Natural killer cell (primary cell): ENCODE data around the gene MN1. TPM values are rescaled to one million over a fixed set of nuclear protein-coding genes. Genes with fewer than 3 reads are reported as not detected.

ENCODE experiments used
- ATAC-seq, 3 donors: fragments of 150-1000 bp in 2 of 3; fragments of 200-7000 bp in 1 of 3; cut with Tn5 transposase; 1 replicate in 1 of 3; 2 replicates in 2 of 3; pipeline ENCODE4 v1.10.0; 2021; ENCODE audit warnings: mild to moderate bottlenecking in 2 of 3, moderate library complexity in 2 of 3
- DNase-seq, 2 donors: peaks; one replicate each; pipeline versions ENCODE4 v3.0.0 to v3.0.0-alpha.2; 2013 to 2021; ENCODE audit warnings: mixed read lengths in 1 of 2
- H3K27ac ChIP-seq: one replicate; pipeline ENCODE4 v1.5.1; 2013; ENCODE audit warnings: mild to moderate bottlenecking, low read length
- H3K27me3 ChIP-seq: one replicate; pipeline ENCODE4 v1.6.1; 2013; ENCODE audit warnings: low read length; ENCODE audit not compliant: control insufficient read depth, insufficient read depth
- H3K36me3 ChIP-seq: one replicate; pipeline ENCODE4 v1.6.1; 2013; ENCODE audit warnings: low read length; ENCODE audit not compliant: control insufficient read depth, insufficient read depth
- H3K4me1 ChIP-seq: one replicate; pipeline ENCODE4 v1.6.1; 2013; ENCODE audit warnings: low read length; ENCODE audit not compliant: control insufficient read depth, insufficient read depth
- H3K4me3 ChIP-seq: one replicate; pipeline ENCODE4 v1.5.1; 2013; ENCODE audit warnings: low read length
- H3K9me3 ChIP-seq: one replicate; pipeline ENCODE4 v1.6.1; 2013; ENCODE audit warnings: low read length; ENCODE audit not compliant: control insufficient read depth, insufficient read depth
- H3K27ac Mint-ChIP-seq, 2 donors: one replicate each; pipeline ENCODE4 v1.8.0; 2022; ENCODE audit warnings: mild to moderate bottlenecking in 2 of 2, mixed read lengths in 2 of 2, moderate library complexity in 1 of 2
- H3K27me3 Mint-ChIP-seq, 2 donors: one replicate each; pipeline ENCODE4 v1.8.0; 2022; ENCODE audit warnings: low read depth in 2 of 2, mixed read lengths in 2 of 2
- H3K36me3 Mint-ChIP-seq: one replicate; pipeline ENCODE4 v1.8.0; 2022; ENCODE audit warnings: mixed read lengths
- H3K4me1 Mint-ChIP-seq, 2 donors: one replicate each; pipeline ENCODE4 v1.8.0; 2022; ENCODE audit warnings: mixed read lengths in 2 of 2
- H3K4me3 Mint-ChIP-seq: one replicate; pipeline ENCODE4 v1.8.0; 2022; ENCODE audit warnings: mild to moderate bottlenecking, moderate library complexity, mixed read lengths
- H3K9me3 Mint-ChIP-seq, 2 donors: one replicate each; pipeline ENCODE4 v1.8.0; 2022; ENCODE audit warnings: mixed read lengths in 2 of 2
- CTCF ChIP-seq: fragments of 200-600 bp; IDR thresholded peaks from one replicate; pipeline ENCODE4 v1.8.0; 2022; ENCODE audit warnings: antibody characterized with exemption
- WGBS: methylation state at CpG from one replicate; pipeline ENCODE4 v1.1.7; 2013; ENCODE audit warnings: missing lambda C conversion rate; ENCODE audit not compliant: insufficient coverage; 5-methylcytosine and 5-hydroxymethylcytosine counted together
- intact Hi-C: fragments of 100-400 bp; cut with micrococcal nuclease; formaldehyde crosslinking; loops from one replicate; pipeline ENCODE4 v1.14.2; 2022
- total RNA-seq, 4 donors: library from RNA; stranded (reverse); fragments of 120-200 nt in 1 of 4; gene quantifications; one replicate each; pipeline versions ENCODE4 v1.2.3 to v1.2.4, GENCODE V29; 2013 to 2022

Gene MN1
- total RNA-seq, 3 donors from 2014 or later (not counting 1 experiment from before 2014, with no cell fraction given), result 0.39 to 0.83 (median 0.82) TPM

DNA sequence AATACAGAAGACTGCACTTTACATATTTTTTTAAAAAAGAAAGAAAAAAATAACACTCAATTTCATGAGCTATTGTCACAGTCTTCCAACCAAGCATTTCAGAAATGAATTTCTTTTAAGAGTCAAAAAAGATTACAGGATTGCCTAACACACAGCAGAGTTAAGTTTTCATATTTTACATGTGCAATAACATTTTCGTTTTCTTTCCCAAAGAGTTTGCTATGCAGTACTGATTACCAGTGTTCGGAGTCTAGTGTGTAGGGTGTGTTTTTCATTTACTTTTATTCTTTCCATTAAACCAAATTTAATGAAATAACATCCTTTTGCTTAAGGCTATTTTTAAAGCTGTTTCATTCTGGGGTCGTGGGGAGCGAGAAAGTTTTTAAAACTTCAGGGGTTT, 53.2 kb downstream of the MN1 start:
- Histone ChIP-seq H3K27me3 (no peaks in the 10 kb centered on the region), H3K9me3 (no peaks in the 10 kb centered on the region), H3K36me3 (no peaks in the 10 kb centered on the region), H3K27ac (no peak overlapping the region), H3K4me1 (peaks cover 13% of the 10 kb centered on the region), H3K4me3 (no peak overlapping the region)
- no peak overlapping the region for H3K4me3 Mint-ChIP-seq
- intact Hi-C loops, result no loop called here
- no peaks in the 10 kb centered on the region for H3K9me3 Mint-ChIP-seq
- H3K27ac Mint-ChIP-seq, result no peak overlapping the region
- peaks cover 17 to 27% of the 10 kb centered on the region in 2 donors for H3K4me1 Mint-ChIP-seq
- 43% methylated on average over 2 of the region's 4 CpGs for WGBS
- no peak for TF ChIP-seq CTCF
- no peak for DNase-seq
- H3K27me3 Mint-ChIP-seq, result peaks cover 12 to 19% of the 10 kb centered on the region in 2 donors
- ATAC-seq, result no peak
- no peaks in the 10 kb centered on the region for H3K36me3 Mint-ChIP-seq

DNA sequence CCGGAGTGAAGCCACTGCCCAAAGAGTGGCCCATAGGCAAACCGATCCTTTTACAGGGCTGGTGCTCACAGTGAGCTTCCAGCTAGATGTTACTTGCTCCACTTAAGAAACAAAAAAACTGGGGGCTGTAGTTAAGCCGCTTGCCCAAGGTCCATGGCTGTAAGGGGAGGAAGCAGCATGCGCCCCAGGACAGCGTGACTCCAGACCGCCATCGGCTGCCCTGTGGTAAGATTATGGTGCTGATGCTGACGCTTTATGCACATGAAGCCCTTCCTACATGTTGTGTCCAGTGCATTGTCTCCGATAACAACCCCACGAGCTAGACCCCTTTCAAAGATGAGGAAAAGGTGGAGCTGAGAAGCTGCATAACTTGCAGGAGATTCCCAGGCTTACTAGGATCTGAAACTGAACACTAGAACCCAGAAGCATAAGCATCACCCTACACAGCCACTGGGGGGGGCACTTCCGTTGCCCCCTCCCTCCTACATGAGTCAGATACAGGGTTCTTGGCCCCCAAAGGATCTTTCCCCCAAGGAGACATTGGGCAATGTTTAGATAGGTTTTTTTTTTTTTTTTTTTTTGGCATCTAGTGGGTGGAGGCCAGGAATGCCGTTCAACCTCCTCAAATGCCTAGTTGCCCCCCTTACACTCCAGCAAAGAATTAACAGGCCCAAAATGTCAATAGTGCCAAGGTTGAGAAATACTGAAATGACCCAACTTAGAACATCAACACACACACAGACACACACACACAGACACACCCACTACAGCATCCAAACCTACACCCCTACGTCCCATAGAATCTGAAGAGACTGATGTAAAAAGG, 53.9 kb downstream of the MN1 start:
- no peak for TF ChIP-seq CTCF
- H3K4me3 Mint-ChIP-seq, result no peak overlapping the region
- Histone ChIP-seq H3K9me3 (no peaks in the 10 kb centered on the region), H3K27ac (no peak overlapping the region), H3K4me1 (peaks cover 13% of the 10 kb centered on the region), H3K36me3 (no peaks in the 10 kb centered on the region), H3K4me3 (no peak overlapping the region), H3K27me3 (no peaks in the 10 kb centered on the region)
- no peak for ATAC-seq
- peaks cover 16 to 19% of the 10 kb centered on the region in 2 donors for H3K27me3 Mint-ChIP-seq
- DNase-seq, result no peak
- no peak overlapping the region for H3K27ac Mint-ChIP-seq
- intact Hi-C loops, result no loop called here
- WGBS, result 84% methylated on average over 11 of the region's 13 CpGs
- H3K4me1 Mint-ChIP-seq, result peaks cover 17 to 27% of the 10 kb centered on the region in 2 donors
- no peaks in the 10 kb centered on the region for H3K36me3 Mint-ChIP-seq
- H3K9me3 Mint-ChIP-seq, result no peaks in the 10 kb centered on the region

GRCh38 chr22:27746918-27747317, 54.6 kb downstream of the MN1 start:
- Mint-ChIP-seq H3K27ac (no peak overlapping the region), H3K36me3 (no peaks in the 10 kb centered on the region), H3K27me3 (peaks cover 16 to 19% of the 10 kb centered on the region in 2 donors), H3K9me3 (no peaks in the 10 kb centered on the region), H3K4me1 (peaks cover 17 to 27% of the 10 kb centered on the region in 2 donors), H3K4me3 (no peak overlapping the region)
- ATAC-seq, result no peak
- 89% methylated on average over 8 of the region's 8 CpGs for WGBS
- Histone ChIP-seq H3K27ac (no peak overlapping the region), H3K4me1 (peaks cover 13% of the 10 kb centered on the region), H3K36me3 (no peaks in the 10 kb centered on the region), H3K27me3 (no peaks in the 10 kb centered on the region), H3K9me3 (no peaks in the 10 kb centered on the region), H3K4me3 (no peak overlapping the region)
- intact Hi-C loops, result no loop called here
- DNase-seq, result no peak
- TF ChIP-seq CTCF, result no peak
